Measurements from ENCODE around the gene DCAF10. TPM values are rescaled to one million over a fixed set of nuclear protein-coding genes. Genes with fewer than 3 reads are reported as not detected.

Gene DCAF10
- total and polyA plus RNA-seq, 2 of the 13 experiments (the other 11 are each of a cell fraction or from before 2014, with no cell fraction given): 9.2 to 20.3 TPM

- TF ChIP-seq ZNF800 (CRISPR knock-in tag; IDR thresholded peaks at IDR 0.05): no peak; the same call in 1 of the 2 replicates
- TF ChIP-seq FOXA3 (CRISPR knock-in tag; IDR thresholded peaks at IDR 0.05): peak; percentile 61; the same call in 1 of the 2 replicates
- TF ChIP-seq SP1 (IDR thresholded peaks at IDR 0.05): no peak
- TF ChIP-seq SP1 (CRISPR knock-in tag; IDR thresholded peaks at IDR 0.05): peak; percentile 94
- peak; percentile 90 for TF ChIP-seq ZNF160 (CRISPR knock-in tag; IDR thresholded peaks at IDR 0.05)
- TF ChIP-seq, protein P1, sequence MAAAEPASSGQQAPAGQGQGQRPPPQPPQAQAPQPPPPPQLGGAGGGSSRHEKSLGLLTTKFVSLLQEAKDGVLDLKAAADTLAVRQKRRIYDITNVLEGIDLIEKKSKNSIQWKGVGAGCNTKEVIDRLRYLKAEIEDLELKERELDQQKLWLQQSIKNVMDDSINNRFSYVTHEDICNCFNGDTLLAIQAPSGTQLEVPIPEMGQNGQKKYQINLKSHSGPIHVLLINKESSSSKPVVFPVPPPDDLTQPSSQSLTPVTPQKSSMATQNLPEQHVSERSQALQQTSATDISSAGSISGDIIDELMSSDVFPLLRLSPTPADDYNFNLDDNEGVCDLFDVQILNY (CRISPR knock-in tag; conservative IDR thresholded peaks at IDR 0.05): peak; percentile 80
- peak; percentile 94 for TF ChIP-seq ETV6 (CRISPR knock-in tag; conservative IDR thresholded peaks at IDR 0.05)
- peak; percentile 32; the same call in 1 of the 2 replicates for TF ChIP-seq ZNF562 (CRISPR knock-in tag; IDR thresholded peaks at IDR 0.05; ENCODE audit: borderline replicate concordance)
- 0 out of 2 replicates have a peak, but pooled peaks have one; percentile 45 for TF ChIP-seq GTF2F1 (IDR thresholded peaks at IDR 0.05; ENCODE audit: low read length)
- peak; percentile 69 for TF ChIP-seq ZNF781 (CRISPR knock-in tag; IDR thresholded peaks at IDR 0.05; ENCODE audit: borderline replicate concordance, not compliant biosample characterization)
- 0 out of 2 replicates have a peak, but pooled peaks have one; percentile 46 for TF ChIP-seq MYNN (CRISPR knock-in tag; IDR thresholded peaks at IDR 0.05; ENCODE audit: low read depth)
- TF ChIP-seq, protein P2, sequence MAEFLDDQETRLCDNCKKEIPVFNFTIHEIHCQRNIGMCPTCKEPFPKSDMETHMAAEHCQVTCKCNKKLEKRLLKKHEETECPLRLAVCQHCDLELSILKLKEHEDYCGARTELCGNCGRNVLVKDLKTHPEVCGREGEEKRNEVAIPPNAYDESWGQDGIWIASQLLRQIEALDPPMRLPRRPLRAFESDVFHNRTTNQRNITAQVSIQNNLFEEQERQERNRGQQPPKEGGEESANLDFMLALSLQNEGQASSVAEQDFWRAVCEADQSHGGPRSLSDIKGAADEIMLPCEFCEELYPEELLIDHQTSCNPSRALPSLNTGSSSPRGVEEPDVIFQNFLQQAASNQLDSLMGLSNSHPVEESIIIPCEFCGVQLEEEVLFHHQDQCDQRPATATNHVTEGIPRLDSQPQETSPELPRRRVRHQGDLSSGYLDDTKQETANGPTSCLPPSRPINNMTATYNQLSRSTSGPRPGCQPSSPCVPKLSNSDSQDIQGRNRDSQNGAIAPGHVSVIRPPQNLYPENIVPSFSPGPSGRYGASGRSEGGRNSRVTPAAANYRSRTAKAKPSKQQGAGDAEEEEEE (CRISPR knock-in tag; IDR thresholded peaks at IDR 0.05; ENCODE audit: borderline replicate concordance): peak; percentile 69; the same call in 1 of the 2 replicates
- TF ChIP-seq, protein P3, sequence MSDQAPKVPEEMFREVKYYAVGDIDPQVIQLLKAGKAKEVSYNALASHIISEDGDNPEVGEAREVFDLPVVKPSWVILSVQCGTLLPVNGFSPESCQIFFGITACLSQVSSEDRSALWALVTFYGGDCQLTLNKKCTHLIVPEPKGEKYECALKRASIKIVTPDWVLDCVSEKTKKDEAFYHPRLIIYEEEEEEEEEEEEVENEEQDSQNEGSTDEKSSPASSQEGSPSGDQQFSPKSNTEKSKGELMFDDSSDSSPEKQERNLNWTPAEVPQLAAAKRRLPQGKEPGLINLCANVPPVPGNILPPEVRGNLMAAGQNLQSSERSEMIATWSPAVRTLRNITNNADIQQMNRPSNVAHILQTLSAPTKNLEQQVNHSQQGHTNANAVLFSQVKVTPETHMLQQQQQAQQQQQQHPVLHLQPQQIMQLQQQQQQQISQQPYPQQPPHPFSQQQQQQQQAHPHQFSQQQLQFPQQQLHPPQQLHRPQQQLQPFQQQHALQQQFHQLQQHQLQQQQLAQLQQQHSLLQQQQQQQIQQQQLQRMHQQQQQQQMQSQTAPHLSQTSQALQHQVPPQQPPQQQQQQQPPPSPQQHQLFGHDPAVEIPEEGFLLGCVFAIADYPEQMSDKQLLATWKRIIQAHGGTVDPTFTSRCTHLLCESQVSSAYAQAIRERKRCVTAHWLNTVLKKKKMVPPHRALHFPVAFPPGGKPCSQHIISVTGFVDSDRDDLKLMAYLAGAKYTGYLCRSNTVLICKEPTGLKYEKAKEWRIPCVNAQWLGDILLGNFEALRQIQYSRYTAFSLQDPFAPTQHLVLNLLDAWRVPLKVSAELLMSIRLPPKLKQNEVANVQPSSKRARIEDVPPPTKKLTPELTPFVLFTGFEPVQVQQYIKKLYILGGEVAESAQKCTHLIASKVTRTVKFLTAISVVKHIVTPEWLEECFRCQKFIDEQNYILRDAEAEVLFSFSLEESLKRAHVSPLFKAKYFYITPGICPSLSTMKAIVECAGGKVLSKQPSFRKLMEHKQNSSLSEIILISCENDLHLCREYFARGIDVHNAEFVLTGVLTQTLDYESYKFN (CRISPR knock-in tag; conservative IDR thresholded peaks at IDR 0.05): peak; percentile 62
- TF ChIP-seq U2AF2 (IDR thresholded peaks at IDR 0.05; ENCODE audit: low read depth, low read length): 0 out of 2 replicates have a peak, but pooled peaks have one; percentile 52
- peak; percentile 86 for TF ChIP-seq CCDC6 (CRISPR knock-in tag; IDR thresholded peaks at IDR 0.05)
- TF ChIP-seq HNRNPH1 (optimal IDR thresholded peaks at IDR 0.05; ENCODE audit: low read depth, low read length): no peak
- no peak for TF ChIP-seq ZNF468 (CRISPR knock-in tag; IDR thresholded peaks at IDR 0.05)
- TF ChIP-seq BCL3 (CRISPR knock-in tag; IDR thresholded peaks at IDR 0.05): peak; percentile 87; the same call in 1 of the 2 replicates
- no peak for TF ChIP-seq FOXP1 (IDR thresholded peaks at IDR 0.05)
- TF ChIP-seq FOXP1 (CRISPR knock-in tag; IDR thresholded peaks at IDR 0.05): peak; percentile 40; the same call in 1 of the 2 replicates
- TF ChIP-seq TBL1XR1 (IDR thresholded peaks at IDR 0.05; ENCODE audit: borderline replicate concordance, low read length, partially characterized antibody): peak; percentile 74
These were observed at the start of gene DCAF10 (continued) for GRCh38 chr9:37800631-37801286.

Data from HepG2 (cell line).